Fibroblast of lung (primary cell): ENCODE results near the gene TNK2.

Experiments used
- EZH2 ChIP-seq: IDR thresholded peaks from 2 replicates; pipeline ENCODE4 v1.5.1; 2012; ENCODE audit warnings: low read length, control low read depth, mild to moderate bottlenecking; ENCODE audit errors: missing control alignments
- TF ChIP-seq, protein P1 (sequence below), 2 donors: IDR thresholded peaks in 1 of 2; conservative IDR thresholded peaks in 1 of 2; 1 replicate in 1 of 2; 2 replicates in 1 of 2; pipeline ENCODE4 v1.5.1; 2011 to 2012; ENCODE audit warnings: low read length in 2 of 2, control low read depth in 1 of 2, inconsistent platforms in 1 of 2, low read depth in 1 of 2, mild to moderate bottlenecking in 1 of 2

DNA sequence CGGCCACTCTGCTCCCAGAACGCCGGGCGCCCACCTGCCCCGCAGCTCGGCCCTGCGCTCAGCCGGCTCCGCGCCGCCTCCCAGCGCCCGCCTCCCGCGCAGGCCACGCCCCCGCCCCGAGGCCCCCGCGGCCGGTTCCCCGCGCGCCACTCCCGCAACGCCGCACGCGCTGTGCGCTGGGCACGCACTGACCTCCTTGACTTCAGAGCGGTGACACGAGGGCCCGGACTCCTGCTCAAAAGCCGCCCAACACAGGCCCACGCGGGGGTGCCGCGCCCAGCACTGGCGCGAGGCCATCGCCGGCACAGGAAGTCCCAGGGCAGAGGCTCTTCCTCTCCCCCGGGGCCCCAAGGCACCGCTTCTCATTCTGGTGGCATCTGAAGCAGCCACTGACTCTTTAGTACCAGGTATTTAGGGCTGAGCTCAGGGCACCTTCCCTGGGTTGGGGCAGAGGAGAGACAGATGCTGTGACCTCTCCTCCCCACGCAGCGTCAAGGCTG, 12.4 kb downstream of the TNK2 start:
- TF ChIP-seq, protein P1, sequence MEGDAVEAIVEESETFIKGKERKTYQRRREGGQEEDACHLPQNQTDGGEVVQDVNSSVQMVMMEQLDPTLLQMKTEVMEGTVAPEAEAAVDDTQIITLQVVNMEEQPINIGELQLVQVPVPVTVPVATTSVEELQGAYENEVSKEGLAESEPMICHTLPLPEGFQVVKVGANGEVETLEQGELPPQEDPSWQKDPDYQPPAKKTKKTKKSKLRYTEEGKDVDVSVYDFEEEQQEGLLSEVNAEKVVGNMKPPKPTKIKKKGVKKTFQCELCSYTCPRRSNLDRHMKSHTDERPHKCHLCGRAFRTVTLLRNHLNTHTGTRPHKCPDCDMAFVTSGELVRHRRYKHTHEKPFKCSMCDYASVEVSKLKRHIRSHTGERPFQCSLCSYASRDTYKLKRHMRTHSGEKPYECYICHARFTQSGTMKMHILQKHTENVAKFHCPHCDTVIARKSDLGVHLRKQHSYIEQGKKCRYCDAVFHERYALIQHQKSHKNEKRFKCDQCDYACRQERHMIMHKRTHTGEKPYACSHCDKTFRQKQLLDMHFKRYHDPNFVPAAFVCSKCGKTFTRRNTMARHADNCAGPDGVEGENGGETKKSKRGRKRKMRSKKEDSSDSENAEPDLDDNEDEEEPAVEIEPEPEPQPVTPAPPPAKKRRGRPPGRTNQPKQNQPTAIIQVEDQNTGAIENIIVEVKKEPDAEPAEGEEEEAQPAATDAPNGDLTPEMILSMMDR (conservative IDR thresholded peaks at IDR 0.05 in 1 of 2, IDR thresholded peaks at IDR 0.05 in 1 of 2; ENCODE audit: low read depth in 1 of 2, low read length in 2 of 2) = no peak
- no peak for TF ChIP-seq EZH2
